ENCODE results near the gene NFILZ.
A peak's percentile ranks its signal among the peaks of the same experiment; 100 is the strongest.

NFILZ gene, protein sequence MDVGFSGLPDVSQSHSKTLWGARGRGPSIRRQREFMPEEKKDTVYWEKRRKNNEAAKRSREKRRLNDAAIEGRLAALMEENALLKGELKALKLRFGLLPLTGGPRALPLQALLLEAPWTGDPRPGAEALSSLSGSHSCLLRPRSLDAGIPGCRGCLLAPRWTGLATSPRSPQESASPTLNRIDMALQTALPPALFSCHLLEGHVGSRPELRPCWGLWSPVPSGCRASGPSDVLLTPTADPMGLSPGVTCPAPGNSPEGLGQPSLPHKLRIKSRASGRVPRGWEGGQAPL

DNA sequence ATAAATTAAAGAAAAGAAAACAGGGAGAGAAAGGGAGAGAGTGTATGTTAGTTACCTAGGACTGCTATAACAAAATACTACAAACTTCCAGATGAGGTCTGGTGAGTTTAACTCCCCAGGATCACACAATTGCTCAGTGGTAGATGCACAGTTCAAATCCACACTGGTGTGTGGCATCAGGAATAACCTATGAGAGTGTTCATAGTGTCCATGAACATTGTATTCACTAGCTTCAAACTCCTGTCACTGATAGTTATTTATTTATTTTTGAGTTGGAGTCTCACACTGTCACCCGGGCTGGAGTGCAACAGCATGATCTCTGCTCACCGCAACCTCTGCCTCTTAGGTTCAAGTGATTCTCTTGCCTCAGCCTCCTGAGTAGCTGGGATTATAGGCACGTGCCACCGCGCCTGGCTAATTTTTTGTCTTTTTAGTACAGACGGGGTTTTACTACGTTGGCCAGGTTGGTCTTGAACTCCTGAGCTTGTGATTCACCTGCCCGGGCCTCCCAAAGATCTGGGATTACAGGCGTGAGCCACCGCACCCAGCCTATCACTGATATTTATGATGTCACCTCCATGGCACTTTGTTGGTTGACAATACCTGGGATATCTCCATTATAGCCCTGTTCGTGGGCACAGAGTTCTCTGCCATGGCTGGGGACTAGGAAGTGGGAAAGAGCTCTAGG is at the start of gene NFILZ:
Gene NFILZ (plus strand): TSS at position 638 of the 688 bp plus-strand sequence. CDS start 46,133 bp downstream, outside the sequence.
- ATAC-seq, result no peak

DNA sequence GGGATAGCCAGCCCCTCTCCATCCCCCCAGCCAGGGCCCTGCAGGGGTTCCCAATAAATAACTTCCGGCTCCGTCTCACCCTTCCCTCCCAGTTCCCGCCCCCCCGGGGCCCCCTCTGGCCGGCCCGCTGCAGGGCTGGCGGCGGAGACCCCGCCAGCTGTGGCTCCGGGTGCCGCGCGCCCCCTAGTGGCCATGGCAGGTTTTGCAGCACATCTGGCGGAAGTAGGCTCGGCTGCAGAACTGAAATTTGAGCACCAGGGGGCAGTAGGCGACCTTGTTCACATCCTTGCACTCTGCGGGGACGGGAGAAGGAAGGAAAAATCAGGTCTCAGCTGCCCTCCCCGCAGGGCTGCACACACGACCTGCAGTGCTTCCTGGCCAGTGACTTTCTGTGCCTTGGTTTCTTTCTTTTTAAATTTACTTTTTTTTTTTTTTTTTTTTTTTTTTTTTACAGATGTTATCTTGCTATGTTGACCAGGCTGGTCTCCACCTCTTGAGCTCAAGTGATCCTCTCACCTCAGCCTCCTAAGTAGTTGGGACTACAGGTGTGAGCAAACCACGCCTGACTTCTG is 49.6 kb upstream of the NFILZ start:
- ATAC-seq, result peak; percentile 55 to 63

DNA sequence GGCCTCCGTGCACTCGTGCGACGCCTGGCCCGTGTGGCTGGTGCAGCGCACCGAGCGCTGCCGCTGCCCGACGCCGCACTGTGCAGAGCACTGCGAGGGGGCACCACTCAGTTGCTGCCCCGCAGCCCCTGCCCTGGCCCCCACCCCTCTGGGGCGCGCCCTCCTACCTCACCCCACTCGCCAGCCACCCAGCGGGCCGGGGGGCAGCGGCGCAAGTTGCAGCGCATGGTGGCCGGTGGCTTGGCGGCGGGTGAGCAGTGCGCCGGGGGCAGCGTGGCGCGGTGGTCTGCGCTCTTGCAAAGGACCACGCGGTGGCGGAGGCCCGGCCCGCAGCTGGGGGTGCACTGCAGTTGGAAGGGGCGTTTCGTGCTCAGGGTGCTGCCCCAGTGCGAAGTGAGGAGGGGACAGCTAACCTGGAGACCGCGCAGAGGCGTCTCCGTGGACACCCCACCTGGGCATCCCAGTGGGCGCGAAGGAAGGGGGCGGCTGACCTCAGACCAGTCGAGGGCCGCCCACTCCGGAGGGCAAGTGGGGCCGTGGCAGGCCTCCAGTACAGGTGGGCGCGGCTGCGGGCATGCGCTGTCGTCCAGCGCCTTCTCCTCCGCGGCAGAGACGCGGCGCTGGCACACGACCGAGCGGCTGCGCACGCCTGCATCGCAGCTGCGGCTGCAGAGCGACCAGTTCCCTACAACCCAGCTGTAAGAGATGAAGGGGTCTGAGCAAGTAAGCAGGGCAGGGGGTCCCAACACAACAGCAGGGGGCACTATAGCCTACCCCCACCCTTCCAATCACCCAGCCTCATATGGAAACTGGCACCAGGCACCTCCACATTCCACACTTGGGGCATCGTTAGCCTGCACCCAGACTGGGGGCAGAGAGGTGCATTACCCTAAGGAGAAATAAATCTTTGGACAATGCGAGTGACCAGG is 45.2 kb upstream of the NFILZ start:
- ATAC-seq, result no peak

DNA sequence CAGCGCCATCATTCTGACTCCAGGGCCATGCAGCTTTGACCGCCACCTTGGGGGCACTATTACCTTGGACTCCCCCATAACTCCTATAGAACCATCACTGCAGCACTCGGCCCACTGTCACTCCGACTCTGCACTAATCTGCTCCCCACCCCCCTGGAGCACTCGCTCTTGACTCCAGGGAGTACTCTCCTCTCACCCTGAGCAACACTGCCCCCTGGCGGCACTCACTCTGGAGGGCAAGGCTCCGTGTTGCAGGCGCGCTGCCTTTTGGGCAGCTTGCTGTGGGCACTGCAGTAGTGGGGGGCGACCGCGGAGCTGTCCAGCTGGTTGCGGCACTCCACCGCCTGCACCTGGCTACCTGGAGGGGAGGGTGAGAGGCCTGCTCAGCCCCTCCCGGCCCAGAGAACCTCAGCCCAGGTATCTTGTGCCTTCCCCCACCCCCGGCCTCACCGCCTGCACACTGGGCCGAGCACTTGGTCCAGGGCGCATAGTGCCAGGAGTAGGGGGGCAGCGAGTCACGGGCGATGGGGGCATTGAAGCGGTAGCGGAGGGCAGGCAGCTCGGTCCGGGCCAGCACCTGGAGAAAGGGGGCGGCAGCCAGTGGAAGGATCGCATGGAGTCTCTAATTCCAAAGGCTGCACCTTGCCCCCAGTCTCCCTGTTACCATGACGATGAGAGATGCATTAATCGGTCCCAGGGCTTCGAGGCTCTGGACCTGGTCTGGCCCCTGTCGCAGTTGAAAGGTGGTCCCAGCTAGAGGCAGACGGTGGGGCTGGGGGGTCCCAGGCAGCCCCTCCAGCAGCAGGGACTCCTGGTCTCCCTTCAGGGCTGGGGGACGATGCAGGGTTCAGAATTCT is 44.3 kb upstream of the NFILZ start:
- ATAC-seq, result peak in 1 of 2 donors; percentile 20

DNA sequence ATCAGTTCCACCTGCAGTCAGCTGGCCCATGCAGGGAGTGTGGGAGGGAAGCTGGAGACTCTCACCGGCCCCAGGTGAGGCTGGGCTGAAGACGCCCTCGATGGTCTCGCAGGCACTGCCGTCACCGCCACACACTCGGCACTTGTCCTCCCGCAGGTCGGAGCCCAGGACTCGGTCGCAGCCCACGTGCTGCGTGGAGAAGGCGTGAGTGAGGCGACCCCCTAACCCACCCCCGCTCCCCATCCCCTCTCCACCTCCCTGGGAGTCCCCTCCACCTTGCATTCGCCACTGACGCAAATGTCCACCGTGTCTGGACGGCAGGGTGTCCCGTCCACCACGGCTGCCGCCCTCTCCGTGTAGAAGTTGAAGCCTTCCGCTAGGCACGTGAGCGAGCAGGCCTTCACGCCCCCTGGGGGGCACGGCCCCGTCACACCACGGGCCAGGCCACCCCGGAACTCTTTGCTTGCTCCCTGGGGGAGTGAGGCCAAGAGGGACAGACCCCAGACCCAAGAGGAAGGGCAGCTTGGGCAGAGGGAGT is 41.2 kb upstream of the NFILZ start:
- no peak for ATAC-seq

DNA sequence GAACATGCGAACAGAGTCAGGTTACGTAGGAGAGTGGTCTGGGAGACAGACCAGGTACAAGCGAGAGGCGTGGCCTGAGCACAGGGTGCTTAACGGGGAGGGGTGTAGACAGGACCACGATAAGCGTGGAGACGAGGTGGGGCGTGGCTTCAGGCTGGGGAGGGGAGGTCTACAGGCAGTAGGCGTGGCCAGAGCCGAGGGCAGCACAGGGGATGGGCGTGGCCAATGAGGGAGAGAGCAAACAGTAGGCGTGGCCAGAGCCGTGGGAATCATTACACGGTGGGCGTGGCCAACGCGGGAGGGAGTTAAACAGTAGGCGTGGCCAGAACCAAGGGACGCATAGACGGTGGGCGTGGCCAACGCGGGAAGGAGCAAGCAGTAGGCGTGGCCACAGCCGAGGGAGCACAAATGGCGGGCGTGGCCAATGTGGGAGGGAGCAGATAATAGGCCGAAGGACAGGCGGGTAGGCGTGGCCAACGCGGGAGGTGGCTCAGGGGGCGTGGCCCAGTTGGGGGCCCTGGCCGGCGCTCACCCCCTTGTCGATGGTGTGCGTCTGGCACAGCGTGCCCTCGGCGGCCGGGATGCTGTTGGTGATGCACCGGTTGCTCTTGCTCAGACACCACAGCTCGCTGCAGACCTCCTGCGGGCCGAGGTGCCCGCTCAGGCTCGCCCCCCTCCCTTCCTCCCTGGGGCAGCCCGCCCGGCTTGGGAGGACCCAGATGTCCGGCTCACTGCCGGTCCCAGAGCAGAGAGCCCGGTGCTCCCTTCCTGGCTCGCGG is 38.0 kb upstream of the NFILZ start:
- ATAC-seq, result peak; percentile 87 to 88

DNA sequence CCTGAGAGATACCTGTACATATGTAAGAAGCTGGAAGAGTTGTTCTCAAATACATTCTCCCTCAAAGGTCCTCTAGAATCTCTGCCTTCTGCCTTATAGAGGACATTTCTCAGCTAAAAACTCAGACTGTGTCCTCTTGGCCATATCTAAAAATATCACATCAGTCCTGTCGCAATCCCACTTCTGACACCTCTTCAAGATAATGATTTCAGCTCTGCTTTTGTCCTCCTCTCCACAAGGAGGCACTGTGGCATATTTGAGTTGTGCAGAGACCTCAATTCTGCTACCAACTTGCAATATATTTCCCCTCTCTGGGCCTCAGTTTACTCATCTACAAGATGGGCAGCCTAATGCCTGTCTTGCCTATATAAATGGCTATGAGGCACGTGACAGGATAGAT is 36.5 kb upstream of the NFILZ start:
- ATAC-seq, result no peak

DNA sequence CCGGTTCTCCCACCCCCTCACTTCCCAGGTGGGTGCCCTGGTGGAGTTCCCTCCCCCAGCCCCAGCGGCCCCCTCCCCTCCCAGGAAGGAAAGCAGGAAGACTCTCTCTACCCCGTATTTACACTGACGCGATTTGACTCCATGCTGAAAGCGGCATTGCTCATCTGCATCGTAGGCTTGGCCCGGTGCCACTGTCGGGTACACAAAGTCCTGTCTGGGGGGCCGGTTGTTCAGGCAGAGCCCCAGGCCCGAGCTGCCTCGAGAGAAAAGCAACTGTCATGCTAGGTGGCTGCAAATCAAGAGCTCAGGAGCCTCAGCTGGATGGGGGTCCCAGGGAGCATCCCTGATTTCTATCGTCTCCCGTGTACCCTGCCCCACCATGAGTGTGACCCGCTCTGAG is 34.8 kb upstream of the NFILZ start:
- no peak for ATAC-seq

DNA sequence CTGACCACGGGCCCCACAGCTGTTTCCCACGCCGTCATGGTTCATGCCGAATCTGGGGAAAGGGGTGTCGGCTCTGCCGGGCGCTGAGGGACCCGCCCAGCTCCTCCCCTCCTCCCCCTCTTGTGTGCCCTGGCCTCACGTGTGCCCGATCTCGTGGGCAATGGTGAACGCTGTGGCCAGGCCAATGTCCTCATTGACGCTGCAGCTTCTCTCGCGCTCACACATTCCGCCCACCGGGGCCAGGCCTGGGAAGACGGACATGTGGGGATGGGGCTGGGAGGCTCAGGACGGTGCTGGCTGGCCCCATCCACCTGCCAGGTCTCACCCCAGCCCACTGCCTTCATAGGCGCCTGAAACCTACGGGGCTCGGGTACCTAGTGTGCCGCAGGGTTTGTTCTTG is 34.3 kb upstream of the NFILZ start:
- ATAC-seq, result no peak

DNA sequence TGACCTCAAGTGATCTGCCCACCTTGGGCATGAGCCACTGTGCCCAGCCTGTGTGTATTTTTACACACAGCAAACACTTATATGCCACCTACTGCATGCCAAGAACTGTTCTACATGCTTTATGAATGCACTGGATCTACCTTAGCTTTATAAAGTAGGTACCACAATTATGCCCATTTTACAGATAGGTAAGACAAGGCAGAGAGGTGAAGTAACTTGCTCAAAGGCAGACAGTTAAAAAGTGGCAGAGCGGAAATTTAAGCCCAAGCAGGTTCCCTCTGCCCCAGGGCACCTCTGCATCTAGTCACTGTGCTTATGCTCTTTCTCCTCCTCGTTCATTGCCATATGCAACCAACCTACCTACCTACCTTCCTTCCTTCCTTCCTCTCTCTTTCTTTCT is 30.4 kb upstream of the NFILZ start:
- no peak for ATAC-seq

DNA sequence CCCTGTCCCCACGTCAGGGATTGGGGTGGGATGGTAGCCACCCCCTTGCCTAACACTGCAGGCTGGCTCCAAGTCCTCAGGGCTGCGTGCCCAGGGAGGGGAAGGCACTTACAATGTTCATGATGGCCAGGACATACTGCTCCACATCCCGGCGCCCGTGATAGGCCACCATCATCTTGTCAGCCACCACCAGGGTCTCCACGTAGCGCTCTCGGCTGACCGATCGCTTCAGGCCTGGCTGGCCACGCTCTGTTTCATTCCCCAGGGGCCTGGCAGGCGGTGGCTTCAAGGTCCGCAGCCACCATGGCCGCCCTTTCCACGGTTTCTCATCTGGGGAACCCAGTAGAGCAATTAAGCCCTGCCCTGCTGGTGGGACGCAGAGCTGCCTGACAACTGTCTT is 29.6 kb upstream of the NFILZ start:
- no peak for ATAC-seq

DNA sequence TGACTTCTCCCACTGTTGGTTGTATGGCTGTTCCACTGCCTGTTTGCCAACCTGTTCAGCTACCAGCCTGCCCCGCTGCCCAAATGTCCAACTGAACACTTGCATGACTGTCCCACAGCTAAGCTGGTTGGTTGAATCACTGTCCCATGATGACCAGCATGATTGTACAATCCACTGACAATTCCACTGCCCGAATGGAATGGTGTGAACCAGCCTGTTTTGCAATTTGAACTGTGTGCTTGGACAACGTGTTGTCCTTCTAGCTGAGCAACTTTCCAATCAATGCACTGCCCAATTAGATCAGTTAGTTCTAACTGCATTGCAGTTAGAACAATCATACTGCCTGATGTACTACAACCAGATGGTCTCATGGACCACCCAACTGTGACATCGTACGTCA is 28.6 kb upstream of the NFILZ start:
- no peak for ATAC-seq

DNA sequence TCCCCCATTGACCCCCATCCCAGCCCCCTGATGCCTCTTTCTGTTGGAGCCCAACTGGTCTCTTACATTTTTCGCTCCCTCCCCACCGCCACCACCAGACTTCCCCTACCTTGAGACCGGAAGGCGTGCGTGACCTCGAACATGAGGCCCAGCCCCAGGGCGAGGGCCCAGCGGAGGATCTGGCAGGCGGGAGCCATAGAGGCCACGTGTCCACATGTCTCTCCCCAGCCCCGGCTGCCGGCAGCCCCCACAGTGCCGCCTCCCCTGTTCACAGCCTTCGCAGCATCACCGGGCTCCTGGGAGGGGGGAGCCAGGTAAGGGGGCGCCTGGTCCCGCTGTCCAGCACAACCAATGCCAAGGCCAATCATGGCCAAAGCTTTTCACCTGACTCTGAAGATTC is 24.9 kb upstream of the NFILZ start:
- no peak for ATAC-seq

DNA sequence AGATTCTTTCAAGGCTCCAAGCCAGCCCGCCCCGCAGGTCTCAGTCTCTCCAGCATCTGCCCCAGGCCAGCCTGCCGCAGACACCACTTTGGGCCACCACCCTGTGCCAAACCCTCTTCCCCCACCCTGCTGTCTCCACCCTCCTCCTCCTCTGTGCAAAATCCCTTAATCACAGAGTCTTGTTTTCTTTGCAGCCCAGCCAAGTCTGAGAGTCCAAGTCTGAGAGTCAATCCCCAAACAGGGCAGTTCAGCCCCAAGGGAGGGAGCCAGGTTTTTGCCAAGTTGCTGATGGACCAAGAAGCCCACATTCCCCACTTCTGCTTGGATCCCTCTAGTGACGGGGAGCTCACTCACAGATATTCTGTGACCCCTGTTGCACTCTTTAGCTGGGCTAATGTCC is 23.0 kb upstream of the NFILZ start:
- ATAC-seq, result no peak

DNA sequence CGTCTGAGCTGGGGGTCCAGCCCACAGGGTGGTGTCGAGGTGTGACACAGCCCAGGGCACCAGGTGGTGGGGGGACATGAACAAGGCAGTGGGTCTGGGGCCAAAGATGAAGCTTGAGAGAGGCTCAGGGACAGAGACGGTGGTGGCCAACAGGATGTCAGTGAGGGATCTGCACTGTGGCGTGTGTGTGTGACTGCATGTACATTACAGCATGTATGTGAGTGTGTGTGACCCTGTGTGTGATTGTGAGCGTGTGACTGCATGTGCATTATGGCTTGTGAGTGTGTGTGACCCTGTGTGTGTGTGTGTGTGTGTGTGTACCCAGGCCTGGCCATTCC is 21.5 kb upstream of the NFILZ start:
- no peak for ATAC-seq

DNA sequence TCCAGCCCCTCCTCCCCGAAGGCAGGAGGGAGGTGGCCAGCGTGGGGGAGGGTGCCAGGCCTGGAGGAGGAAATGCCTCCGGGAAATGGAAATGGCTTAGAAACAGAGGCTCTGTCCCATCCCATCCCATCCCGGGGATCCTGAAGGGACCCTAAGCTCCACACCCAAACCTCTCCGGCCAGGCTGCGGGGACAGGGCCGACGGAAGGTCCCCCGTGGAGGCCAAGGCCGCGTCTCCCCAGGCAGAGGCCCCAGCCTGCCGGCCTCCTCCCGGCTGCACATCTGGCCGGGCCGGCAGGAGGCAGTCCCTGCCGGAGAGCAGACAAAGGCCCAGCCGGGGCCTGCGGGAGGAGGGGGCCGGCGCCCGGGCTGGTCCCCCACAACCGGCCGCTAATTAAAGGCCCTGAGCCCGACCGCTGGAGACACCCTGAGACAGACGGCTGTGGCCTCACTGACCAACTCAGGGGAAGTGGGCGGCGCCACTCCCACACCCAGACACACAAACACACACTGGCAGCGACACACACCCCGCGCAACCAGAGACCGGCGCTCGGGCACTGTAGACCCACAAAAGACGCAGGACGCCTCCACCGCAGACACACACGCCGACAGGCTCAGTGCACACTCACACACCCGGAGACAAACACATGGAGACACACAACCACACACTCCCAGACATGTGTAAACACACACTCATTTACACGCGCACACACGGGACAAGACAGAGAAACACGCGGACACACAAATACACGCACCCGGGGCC is 21.0 kb upstream of the NFILZ start:
- ATAC-seq, result peak; percentile 11 to 24

DNA sequence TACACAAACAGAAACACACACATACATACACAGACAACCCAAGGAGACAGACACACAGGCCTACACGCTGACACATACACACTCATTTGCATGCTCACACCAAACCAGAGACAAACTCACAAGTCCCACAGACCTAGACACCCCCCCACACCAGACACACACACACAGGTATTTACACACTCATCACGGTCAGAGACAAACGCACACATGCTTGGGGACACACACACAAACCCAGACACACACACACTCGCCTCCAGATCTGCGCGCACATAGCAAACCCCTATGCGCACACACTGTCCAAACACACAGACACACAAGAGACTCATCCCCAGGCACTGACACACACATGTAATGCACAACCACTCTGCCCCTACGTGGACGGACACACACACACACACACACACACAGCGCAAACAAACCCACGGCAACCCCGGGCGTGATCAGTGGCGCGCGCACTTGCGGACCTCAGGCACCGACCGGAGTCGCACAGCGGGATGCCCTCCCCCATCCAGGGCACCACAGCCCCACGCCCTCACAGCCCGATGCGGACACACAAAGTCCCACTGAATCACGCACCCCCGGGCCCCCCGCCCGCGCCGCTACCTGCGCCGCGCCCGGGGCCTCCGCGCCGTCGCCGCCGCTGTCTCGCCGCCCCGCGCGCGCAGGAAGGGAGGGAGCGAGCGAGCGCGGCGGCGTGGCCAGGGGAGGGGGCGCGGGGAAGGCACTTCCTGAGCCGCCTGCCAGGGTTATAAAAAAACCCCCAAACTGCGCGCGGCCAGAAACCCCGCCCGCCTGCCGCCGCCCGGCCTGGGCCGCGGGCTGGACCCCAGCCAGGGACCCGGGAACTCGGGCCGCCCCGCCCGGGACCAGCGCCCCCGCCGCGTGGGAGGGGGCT is 20.1 kb upstream of the NFILZ start, which contains the start of gene ADAMTS10:
Gene ADAMTS10 (minus strand): TSS at position 675 of the 895 bp plus-strand sequence. CDS start 5,005 bp downstream, outside the sequence.
- ATAC-seq, result peak; percentile 45 to 52

DNA sequence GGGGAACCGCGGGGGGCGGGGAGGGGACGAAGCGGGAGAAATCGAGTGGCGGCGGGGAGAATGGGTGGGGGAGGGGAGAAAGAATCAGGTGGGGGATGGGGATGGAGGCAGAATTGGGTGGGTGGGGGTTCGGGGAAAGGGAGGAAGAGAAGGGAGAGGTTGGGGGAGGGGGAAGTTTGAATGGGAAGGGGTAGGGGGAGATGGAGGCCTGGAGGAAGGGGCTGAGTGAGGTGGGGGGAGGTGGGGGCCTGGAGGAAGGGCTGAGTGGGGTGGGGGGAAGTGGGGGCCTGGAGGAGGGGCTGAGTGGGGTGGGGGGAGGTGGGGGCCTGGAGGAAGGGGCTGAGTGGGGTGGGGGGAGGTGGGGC is 19.5 kb upstream of the NFILZ start:
- ATAC-seq, result no peak

DNA sequence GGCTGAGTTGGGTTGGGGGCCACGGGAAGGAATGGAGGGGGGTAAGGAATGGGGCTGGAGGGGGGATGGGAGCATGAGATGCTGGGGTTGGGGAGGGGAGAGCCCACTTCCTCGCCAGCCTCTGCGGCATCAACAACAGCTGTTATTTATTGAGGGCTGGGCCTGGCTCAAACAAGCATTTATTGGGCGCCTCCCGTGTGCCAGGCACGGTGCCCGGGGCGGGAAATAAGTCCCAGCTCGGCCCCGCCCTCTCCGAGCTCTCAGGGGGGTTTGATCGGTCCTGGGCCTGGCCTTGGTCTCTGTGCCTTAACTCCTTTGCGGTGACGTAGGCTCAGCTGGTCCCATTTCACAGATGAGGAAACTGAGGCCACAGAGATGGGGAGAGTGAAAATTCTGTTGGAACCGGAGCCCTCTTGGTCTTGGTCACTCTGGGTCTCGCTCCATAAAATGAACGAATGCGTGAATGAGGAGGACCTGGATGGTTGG is 19.0 kb upstream of the NFILZ start:
- ATAC-seq, result no peak
